Epithelial cell of prostate (primary cell): ENCODE measurements around the gene TNFSF8.

ENCODE experiments used
- DNase-seq: peaks from one replicate; pipeline ENCODE4 v3.0.0-alpha.2; 2011; ENCODE audit warnings: low read depth, low spot score
- H3K27ac ChIP-seq: fragments of 450-650 bp; 2 replicates; pipeline ENCODE4 v1.5.1; 2017; ENCODE audit warnings: mild to moderate bottlenecking

TNFSF8 gene, protein sequence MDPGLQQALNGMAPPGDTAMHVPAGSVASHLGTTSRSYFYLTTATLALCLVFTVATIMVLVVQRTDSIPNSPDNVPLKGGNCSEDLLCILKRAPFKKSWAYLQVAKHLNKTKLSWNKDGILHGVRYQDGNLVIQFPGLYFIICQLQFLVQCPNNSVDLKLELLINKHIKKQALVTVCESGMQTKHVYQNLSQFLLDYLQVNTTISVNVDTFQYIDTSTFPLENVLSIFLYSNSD

DNA sequence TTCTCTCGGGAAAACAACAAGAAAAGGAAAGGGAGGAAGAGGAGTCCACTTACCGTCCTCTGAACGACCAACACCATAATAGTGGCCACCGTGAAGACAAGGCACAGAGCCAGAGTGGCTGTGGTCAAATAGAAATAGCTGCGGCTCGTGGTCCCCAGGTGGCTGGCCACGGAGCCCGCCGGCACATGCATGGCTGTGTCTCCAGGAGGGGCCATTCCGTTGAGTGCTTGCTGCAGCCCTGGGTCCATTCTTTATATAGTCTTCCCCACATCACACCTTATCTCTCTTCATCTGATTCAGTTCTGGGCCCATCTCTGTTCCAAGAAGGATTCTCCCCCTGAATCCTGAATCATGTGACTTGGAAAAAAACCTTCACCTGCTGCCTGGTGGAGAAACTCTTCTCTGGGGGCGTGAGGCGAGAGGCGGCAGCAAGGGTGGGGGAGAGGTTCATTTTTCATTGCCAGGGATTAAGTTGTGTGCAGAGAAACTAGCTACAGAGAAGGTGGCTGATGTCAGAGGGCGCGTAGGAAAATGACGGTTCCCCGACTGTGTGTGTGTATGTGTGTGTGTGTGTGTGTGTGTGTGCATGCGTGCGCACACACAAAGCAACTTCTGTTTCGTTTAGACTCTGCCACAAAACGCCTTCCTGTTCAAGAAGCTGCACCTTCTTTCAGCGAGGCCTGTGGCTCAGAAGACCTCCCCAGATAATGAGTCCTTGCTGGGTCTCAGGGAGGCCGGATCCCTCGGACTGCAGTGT lies at the start of gene TNFSF8:
Gene TNFSF8, minus strand, starts transcription at position 536 of the 757 bp plus-strand sequence. Its CDS starts 288 bp downstream, at position 248.
- DNase-seq: no peak
- H3K27ac ChIP-seq: no peak within 1 kb of the TSS

DNA sequence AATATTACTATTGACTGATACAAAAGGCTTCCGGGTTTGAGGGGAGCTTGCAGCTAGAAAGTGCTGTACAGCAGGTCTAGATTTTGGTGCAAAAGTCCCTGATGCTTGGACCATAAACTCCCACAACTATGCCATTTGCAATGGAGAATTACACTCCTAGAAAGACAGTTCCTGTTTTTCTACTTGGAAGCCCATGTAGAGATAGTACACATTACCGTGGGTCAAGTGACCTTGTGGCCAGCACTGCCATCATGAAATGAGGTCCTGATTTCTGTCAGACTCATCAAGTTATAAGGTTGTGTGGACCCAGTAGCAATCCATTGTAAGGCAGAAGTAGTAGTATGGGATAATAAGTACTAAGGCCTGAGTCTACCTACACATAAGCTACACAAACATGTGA lies 42.8 kb upstream of the TNFSF8 start:
- DNase-seq: no peak
- H3K27ac ChIP-seq: peak overlapping the region; percentile 10

DNA sequence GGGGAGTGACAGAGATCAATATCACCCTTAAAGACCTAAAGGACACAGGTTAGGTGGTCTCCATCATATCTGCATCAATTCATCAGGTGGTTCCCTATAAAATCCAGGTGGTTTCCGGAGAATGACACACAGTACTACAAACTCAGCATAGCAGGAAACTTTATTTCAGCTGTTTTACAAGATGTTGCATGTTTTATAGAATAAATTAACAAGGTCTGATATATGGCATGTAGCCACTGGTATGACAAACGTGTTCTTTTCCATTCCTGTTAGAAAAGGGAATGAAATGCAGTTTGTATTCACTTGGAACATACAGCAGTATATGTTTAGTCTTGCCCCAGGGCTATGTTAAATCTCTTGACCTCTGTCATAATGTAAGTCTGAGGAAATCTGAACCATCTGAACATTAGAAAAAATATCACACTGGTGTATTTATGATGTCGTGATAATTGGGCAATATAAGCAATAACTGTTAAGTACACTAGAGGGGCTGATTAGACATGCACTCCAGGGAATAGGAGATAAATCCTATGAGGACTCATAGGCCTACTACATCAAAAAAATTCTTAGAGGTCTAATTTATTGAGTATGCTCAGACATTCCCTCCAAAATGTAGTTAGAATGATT lies 42.2 kb upstream of the TNFSF8 start:
- peak; percentile 26 for DNase-seq
- peak overlapping the region; percentile 10 for H3K27ac ChIP-seq

DNA sequence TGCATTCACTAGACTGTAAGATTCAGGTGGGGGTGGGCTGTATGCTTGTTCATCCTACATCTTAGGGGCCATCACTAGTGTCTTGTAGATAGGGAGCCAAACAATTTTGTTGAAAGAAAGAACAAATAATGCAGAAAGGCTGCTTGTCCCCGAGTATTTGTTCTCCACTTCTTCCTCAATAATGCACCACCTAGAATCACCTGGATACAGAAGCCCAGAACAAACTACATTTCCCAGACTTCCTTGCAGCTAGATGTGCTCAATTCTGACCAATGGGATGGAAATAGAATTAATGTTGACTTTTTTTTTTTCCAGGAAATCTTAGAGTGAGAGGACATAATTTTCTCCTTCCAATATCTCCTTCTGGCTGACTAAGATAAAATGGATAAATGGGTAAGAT lies 38.9 kb upstream of the TNFSF8 start:
- DNase-seq: no peak
- no peak overlapping the region for H3K27ac ChIP-seq

DNA sequence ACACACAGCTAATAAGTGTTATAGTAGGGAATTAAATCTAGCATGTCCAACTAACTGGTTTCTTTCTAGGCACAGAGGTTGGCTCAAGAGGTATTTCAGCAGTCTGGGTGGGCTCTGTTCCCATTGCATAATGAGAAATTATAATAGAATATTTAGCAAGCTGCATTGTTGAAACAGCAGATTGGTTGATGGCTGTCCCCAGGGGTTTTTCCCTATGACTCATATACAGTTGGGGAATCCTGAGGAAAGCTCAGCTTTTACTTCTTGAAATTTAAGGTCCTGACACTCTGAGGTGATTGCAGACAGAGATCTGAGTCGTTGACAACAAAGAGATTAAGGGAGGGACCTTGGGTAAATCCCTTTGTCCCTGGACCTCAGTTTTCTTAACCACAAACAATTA lies 38.3 kb upstream of the TNFSF8 start:
- no peak overlapping the region for H3K27ac ChIP-seq
- DNase-seq: no peak

DNA sequence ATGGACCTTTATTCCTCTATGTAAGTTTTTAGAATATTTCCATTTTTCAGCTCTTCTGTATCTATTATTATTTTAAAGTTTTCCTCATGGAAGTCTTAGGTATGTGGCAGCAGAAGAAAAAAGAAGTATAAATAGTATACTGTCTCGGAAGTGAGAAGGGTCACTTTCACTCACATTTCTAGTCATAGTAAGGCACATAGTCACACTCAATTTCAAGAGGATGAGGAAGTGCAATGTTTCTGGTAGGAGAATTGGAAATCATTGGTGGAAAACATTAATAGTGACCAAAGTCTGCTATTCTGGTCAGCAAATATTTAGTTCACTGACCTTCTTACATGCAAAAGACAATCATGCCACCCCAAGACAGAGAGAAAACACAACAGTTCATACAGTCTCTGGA lies 35.2 kb upstream of the TNFSF8 start:
- DNase-seq: no peak
- H3K27ac ChIP-seq: no peak overlapping the region

DNA sequence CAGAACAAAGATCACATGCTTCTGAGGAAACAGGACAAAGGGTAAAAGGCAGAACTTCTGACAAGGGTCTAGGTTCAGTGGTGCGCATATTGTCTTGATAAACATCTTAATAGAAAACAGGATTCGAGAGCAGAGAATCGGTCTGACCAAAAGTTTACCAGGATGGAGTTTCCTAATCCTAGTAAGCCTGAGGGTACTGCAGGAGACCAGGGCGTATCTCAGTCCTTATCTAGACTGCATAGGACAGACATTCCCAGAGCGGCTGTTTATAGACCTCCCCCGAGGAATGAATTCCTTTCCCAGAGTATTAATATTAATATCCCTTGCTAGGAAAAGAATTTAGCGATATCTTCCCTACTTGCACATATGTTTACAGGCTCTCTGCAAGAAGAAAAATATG lies 32.4 kb upstream of the TNFSF8 start:
- no peak for DNase-seq

DNA sequence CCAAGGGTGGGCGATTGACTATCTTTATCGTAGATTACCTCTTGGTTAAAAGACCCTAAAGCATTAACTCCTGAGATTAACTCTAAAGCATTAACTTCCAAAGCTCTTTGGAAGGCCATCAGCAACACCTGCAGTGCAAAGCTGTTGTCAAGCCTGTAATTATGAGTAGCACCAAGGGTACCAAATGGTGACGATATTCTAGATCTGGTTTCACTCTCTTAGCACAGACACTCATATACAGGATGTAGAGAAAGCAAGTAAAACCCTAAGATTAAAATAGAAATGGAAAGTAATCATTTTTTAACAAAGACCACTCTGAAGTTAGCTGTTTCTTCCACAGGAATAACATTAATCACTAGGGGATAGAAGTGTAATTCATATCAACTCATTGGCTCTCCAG lies 29.9 kb upstream of the TNFSF8 start:
- no peak for DNase-seq
- no peak overlapping the region for H3K27ac ChIP-seq

More for the DNA sequence above, 32.4 kb upstream of the TNFSF8 start:
- no peak overlapping the region for H3K27ac ChIP-seq

DNA sequence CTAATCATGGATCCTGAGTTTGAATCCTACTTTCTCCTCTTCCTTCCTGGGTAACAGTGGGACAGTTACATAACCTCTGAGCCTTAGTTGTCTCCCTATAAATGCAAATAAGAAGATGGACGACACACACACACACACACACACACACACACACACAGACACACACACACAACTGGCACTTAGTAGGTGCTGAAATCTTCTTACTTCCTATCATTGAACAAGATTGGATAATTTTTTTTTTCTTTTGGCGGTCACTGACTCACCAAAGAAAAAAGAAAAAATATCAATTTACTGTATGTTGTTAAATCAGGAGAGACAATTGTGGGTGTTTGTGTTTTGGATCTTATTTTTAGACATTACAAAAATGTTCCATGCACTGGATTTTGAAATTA lies 28.4 kb upstream of the TNFSF8 start:
- no peak overlapping the region for H3K27ac ChIP-seq
- DNase-seq: no peak

DNA sequence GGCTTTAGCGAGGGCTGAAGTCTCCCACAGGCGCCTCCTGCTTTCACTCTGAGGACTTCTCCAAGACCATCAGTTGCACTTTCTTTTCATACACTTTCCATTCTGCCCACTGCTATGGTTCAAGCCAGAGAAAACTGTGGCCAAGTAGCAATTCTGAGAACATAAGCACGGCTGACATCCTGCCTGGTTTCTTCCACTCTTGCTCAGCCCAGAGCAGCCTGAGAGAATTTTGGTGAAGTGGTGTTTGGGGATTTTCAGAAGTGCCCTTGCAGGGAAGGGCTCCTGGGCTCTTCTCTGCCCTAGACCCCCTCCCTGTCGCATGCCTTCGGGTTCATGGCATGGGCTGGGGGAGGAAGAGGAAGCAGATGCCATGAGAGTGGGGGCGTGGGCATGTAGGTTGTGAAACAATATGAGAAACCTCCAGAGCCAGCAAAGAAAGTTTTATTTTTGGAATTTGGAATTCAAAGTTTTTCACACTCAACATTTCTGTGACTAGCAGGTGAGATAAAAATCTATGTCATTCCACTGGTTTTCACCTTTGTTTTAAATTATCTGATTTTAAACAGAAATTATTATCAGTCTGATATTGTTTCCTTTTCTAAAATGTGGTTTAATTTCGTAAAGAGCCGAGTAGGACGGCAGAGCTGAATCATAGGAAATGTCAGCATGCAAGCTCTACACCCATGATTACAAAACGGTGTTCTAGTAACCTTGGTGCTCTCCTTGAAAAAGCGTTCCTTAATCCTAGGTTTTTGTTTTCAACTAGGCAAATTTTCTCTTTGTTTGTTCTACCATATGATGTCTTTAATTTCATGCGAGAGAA lies 27.8 kb upstream of the TNFSF8 start:
- no peak for DNase-seq
- no peak overlapping the region for H3K27ac ChIP-seq

DNA sequence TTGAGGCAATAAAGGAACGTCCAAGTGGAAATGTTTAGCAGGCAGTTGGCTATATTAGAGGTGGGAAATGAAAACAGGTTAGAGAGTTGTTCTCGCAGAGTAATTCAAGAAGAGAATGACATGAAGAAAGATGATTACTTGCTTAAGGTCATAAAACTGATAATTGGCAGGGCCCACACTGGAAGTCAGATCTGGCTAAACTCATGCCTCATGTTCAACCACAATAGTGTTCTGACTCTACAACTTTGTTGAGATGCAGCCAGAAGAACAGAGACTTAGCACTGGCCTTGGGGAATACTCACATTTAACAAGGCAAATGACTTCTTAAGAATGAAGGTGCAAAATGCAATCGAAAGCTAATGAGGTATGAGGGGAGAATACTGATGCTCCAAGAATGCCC lies 27.2 kb upstream of the TNFSF8 start:
- DNase-seq: no peak
- H3K27ac ChIP-seq: no peak overlapping the region

DNA sequence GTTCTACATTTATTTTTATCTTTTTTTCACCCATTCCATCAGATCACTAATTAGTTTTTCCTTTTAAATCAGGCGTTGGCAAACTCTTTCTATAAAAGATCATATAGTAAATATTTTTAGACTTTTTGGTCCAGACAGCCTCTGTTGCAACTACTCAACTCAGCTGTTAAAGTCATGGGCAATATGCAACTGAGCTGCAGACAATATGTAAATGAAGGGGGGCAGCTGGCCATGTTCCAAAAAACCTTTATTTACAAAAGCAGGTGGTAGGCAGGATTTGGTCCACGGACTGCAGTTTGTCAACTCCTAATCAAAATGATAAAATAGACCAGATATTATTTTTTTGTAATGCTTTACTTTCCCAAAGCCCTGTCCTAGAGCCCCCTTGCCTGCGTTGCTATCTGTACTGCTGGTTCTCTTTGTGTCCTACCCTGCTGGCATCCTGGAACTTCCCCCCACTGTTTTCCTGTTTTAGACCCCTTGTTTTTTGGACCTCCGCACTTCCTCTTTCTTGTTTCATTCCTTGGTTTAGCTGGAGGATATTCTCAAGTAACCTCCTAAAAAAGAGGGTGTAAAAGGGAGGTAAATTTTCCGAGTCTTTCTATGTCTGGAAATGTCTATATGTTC lies 24.7 kb upstream of the TNFSF8 start:
- no peak for DNase-seq
- H3K27ac ChIP-seq: no peak overlapping the region

DNA sequence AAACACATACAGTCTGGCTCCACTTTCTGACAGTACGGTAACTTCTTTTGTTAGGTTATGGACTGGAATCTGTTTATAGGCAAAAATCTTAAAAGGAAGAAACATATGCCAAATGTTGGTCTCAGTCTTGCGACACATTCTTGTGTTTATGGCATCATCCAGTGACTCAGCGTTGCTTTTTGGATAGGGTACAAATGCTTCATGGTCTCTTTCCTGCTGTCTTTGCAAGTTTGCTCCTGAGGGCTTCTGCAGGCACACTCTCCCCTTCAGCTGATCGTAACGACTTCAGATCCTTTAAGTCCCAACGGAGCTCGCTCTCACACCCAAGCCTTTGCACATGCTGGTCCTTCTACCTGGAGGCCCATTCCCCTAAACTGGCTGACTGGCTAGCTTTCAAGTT lies 23.6 kb upstream of the TNFSF8 start:
- no peak overlapping the region for H3K27ac ChIP-seq
- peak; percentile 34 for DNase-seq

DNA sequence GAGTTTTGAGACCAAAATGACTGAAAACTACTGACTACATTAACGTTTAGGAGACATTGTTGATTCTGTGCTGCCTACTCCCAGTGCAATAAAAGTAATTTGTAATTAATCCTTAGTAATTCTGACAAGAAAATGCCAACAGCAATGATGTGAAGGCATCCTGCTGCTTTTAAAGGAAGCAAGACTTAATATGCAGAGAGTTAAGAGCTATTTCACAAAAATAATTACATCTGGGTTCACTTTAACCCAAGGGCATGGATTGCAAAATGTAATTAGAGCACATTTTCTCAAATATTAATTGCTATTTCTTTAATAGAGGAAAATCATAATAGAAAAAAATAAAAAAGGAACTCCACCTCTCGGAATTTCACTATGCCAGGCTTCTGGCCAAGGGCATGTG lies 22.7 kb upstream of the TNFSF8 start:
- H3K27ac ChIP-seq: no peak overlapping the region
- DNase-seq: no peak

DNA sequence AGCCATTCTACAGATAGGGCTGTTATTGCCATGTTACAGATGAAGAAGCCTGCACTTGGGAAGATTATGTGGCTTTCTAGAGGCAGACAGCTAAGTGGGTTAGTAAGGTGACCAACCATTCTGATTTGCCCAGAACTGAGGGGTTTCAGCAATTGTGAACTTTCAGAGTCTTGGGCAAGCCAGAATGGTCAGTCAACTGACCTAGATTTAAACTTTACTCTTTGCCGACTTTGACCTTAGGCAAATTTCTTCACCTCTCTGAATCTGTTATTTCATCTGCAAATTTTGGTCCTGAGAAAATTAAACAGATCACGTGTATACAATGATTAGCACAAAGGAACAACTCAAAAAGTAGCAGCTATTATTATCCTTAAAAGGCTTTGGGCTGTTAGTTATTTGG lies 20.4 kb upstream of the TNFSF8 start:
- no peak overlapping the region for H3K27ac ChIP-seq
- no peak for DNase-seq

DNA sequence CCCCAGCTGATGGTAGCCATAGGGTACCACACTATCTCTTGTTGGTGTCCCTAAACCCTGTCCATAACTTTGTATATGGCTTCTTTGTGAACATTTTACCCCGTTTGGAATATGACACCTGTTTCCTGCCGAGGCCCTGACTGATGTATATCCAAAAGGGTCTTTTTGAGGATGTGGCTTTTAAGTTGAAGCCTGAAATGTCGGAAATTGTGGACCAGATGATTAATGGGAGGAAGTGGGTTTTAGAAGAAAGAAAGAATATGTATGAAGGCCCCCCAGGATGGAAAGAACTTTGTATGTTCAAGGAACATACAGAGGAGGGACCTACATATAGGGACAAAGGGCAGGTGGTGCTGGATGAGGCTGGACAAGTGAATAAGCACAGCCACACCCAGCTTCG lies 16.7 kb upstream of the TNFSF8 start:
- no peak for DNase-seq
- H3K27ac ChIP-seq: no peak overlapping the region

DNA sequence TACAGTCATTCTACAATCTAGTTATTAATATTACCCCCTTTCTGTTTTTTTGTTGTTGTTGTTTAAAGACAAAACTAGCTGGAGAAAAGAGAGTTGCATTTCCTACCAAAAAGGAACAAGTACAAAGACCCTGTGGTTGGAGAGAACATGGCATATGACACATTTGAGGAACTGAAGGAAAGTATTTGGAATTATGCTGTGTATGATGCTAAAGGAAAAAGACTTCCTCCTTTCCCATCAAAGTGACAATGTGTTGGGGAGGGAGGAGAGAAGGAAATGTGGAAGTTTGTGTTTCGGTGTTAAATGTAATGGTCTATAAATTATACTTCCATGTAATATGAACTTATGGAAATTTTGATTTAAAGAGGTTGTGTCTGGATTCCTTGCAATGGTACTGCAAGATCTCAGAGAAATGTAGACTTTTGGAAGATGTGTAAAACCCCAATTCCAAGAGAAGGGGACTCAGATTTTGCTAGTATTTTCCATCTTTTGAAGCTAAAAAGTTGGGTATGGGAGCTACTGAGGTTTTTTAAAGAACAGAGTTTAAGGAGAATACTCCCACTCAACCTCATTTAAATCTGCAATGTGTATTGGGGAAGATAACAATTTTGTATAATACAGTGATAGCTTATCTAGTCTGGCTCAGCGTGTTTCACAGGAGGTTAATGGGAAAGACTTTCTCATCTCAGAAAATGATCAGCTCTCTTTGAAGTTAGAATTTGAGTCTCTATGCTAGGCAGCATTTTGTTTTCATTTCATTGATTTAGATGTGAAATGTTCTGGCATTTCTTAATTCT lies 15.4 kb upstream of the TNFSF8 start:
- no peak for DNase-seq

DNA sequence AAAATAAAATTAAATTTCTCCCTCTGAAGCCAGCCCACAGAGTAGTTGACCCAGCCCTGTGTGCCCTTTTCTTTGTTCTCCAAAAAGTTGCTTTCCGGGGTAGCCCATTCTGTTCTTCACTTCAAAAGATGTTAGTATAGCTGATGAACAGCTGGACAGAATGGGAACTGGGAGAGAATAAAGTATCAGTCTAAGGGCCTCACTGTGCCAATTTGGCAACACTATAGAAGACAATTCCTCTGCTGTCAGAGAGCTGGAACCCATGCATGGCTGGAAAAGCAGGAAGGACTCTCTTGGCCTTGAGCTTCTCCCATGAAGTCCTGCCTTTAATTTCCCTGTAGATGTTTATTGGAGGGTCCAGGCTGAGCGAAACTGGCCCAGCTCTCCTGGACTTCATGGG lies 11.0 kb upstream of the TNFSF8 start:
- DNase-seq: no peak
- no peak overlapping the region for H3K27ac ChIP-seq

More for the DNA sequence above, 15.4 kb upstream of the TNFSF8 start:
- H3K27ac ChIP-seq: no peak overlapping the region
